SHP77 treated with DMSO at 0.1 percent for 48 hours (cell line): ENCODE measurements around the gene TAF12.
A peak's percentile ranks its signal among the peaks of the same experiment; 100 is the strongest.
"Not testable (repeated sequence)": the region's sequence is repeated elsewhere in the genome, so short reads cannot be mapped to it uniquely, and the experiment has no call there.

Experiments used
- DNase-seq: peaks from one replicate; lab custom pipeline; 2025; lab: John Stamatoyannopoulos, UW

The TAF12 gene

DNA sequence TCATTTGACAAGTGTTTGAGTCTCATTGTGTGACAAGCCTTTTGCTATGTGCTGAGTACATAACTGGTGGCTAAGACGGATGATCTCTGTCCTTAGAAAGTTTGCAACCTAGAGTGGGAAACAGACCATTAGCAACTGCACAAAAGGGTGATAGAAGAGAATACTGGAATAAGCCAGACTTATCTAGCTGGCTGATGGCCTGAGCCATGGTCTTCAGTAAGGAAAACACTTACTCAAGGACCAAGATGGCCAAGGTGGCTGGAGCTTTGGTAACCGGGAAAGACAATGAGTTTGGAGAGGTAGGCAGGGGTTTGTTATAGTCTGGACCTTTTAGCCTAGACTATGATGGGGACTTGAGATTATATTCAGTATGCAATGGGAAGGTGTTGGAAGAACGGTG lies 1.6 kb upstream of the TAF12 start:
- no peak for DNase-seq

DNA sequence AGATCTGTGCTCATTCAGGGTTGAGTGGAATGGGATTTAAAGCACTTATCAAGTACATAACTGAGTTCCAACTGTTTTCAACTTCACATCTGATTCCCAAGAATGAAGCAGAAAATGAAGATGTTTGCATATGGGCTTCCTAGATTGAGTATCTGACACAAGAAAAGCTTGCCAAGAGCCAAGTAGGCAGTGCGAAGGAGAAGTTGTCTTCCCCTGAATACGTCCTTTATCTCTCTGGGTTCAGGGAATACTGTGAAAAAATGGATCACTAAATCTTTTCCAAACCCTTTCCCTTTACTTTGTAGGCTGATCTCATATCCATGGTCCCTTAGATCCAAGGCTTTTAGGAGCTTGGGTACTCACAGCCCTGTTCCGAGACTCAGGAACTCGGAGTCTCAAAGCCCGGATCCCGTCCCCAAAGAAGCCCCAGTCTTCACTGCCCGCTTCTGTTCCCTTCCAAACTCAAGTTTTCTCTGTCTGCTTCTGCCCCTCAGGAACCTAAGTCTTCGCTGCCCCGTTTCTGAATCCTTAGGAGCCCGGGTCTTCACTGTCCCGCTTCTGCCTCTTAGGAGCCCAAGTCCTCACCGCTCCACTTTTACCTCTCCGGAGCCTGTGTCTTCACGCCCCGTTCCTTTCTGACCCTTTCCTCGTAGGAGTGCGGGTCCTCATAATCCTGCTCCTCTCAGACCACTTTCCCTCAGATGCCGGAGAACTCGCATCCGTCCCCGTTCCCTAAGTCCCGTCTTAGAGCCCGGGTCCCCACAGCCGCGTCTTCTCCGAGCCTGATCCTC lies 616 bp downstream of the TAF12 start:
- DNase-seq: no peak

DNA sequence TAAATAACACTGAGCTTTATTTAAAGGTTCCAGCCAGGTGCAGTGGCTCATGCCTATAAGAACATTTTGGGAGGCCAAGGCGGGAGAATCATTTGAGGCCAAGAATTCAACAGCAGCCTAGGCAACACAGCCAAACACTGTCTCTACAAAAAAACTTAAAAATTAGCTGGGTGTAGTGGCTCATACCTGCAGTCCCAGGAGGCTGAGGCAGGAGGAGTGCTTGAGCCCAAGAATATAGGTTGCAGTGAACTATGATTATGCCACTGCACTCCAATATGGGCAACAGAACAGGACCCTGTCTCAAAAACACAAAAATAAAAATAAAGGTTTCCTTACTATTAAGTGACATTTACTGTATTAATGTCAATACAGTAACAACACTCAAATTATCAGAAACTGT lies 2.1 kb downstream of the TAF12 start:
- DNase-seq: no peak

DNA sequence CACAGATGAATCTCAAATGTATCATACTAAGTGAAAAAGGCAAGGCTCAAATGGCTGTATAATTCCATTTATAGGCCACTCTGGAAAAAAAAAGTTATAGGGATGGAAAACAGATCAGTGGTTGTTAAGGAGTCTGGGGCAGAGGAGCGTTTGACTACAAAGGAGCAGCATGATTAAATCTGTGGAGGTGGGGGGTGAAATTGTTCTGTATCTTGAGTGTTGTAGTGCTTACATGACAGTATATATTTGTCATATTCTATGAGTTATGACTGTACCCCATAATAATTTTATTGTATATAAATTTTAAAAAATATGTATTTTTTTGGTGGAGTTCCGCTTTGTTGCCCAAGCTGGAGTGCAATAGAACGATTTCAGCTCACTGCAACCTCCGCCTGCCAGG lies 10.3 kb downstream of the TAF12 start:
- DNase-seq: no peak

DNA sequence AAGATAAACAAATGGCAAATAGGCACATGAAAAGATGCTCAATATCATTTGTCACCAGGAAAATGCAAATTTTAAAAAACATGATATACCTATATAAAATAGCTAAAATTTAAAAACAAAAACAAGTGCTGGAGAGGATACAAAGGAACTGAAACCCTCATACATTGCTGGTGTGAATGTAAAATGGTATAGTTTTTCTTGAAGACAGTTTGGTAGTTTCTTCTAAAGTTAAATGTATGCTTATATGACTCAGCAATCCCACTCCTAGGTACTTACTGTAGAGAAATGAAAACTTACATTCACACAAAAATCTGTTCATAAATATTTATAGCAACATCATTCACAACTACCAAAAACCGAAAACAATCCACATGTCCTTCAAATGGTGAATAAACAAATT lies 11.2 kb downstream of the TAF12 start:
- DNase-seq: no peak

DNA sequence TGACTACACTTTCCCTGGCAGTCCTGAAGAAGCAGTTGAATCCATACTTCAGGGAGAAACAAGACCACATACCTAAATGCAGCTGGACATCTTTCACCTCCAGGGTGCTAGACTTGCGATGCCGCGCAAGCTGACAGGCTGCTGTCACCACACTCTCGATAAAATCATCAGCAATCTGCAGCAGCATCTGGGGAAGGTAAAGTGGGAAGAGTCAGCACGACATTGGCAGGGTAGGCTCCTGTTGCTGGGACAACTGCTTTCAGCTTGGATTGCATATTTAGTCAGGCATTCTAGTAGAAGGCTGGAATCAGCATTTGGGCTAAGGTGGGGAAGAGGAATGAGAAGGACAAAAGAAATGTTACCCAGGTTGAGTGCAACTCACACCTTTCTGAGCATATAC lies 29.7 kb downstream of the TAF12 start:
- DNase-seq: no peak

GRCh38 chr1:28606771-28607170 lies 36.1 kb downstream of the TAF12 start:
- no peak for DNase-seq

DNA sequence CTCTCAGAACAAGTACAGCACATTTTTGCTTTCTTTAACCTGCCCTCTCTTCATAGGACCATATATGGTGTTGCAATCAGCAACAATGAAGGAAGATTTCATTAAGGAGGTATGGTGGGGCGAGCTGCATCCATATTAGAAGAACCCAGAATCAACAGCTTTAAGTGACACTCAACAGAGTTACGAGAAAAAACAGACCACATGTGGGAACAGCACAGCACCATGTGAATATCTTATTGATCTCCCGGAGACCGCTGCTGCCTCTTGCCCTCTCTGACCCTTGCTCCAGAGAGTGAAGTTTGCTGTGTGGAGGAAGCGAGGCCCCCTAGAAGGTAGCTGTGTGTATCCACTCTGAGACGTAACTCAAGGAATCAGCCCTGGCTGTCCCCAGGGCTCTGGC lies 37.9 kb downstream of the TAF12 start:
- no peak for DNase-seq

GRCh38 chr1:28604411-28604810 lies 38.5 kb downstream of the TAF12 start:
- no peak for DNase-seq

DNA sequence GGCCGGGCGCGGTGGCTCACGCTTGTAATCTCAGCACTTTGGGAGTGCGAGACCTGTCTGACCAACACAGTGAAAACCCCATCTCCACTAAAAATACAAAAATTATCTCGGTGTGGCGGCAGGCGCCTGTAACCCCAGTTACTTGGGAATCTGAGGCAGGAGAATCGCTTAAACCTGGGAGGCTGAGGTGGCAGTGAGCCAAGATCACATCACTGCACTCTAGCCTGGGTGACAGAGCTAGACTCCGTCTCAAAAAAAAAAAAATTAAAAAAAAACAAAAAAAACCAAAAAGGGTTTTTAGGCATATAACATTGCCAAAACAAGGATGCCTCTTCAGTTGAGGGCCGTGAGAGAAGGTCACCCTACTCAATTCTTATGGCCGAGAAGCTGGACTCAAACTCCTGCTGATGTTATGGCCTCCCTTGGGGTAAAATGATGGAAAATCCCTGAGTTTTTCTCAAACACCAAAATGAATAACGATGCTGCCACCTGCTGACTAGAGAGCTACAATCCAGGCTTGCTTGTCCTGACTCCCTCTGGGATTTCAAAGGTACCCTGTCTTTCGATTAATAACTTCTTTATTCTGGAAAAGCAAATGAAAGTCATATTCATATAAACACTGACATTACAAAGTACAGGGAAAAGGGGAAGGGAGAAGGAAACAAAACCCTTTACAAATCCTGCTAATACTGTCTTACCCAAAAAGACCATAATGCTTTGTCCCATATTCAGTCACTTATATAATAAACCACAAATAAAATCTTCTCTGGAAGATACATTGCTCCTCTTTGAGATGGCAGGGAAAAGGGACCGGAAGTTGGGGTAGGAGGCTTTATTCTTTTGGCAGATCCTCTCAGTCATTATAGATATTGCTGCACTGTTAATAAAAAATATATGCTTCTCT lies 40.1 kb downstream of the TAF12 start:
- DNase-seq: peak; percentile 39

DNA sequence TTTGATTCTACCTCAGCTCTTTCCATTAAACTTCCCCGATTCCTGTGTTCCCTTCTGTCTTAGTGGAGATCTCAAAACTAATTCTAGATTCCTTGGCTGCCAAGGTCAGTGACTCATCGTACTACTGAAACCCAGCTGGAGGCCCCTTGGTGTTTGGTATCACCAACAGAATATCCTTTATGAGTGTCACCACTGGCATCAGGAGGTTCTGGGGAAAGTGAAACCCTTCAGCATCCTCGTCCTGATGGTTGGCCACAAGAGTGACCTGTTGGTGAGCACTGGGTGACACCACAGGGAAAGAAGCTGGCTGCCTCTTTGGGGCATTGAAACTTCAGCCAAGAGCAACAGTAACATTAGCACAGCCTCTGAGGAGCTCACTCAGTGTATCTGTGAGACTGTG lies 41.2 kb downstream of the TAF12 start:
- no peak for DNase-seq

GRCh38 chr1:28596276-28596675 lies 46.6 kb downstream of the TAF12 start:
- DNase-seq: not testable (repeated sequence)

DNA sequence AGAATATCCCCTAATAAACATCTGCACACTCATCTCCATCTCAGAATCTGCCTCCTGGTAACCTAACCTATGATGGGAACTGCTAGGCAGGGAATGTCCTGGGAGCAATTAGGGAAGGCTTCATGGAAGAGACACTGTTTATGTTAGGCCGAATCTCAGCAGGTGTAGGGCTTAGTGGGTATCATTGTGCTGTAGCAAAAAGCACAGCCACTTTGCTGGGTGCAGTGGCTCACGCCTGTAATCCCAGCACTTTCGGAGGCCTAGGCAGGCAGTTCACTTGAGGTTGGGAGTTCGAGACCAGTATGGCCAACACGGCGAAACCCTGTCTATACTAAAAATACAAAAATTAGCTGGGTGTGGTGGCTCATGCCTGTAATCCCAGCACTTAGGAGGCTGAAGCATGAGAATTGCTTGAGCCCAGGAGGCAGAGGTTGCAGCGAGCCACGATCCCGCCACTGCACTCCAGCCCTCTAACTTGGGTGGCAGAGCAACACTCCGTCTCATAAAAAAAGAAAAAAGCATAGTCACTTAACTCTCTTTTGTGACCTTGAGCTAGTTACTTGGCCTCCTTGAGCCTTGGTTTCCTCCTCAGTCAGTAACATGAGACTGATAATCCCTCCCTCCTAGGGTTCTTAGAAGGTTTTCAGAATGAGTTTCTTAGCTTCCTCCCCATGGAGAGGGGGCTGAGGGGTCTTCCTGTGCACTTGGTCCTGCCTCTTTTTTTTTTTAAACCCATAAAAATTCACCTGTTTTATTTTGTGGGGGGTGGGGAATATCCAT lies 47.3 kb downstream of the TAF12 start:
- DNase-seq: no peak

- not testable (repeated sequence) for DNase-seq
These were observed 48.0 kb downstream of the TAF12 start for GRCh38 chr1:28594686-28595411.

- DNase-seq: not testable (repeated sequence)
These were observed 48.9 kb downstream of the TAF12 start for GRCh38 chr1:28593988-28594356.

GRCh38 chr1:28592321-28593071 lies 50.4 kb downstream of the TAF12 start:
- no peak for DNase-seq

GRCh38 chr1:28591708-28592320 lies 51.1 kb downstream of the TAF12 start, which contains the start of gene RAB42:
TSS of gene RAB42 (plus strand) at chr1:28592265. CDS start at chr1:28592512, 247 bp downstream.
- no peak for DNase-seq

DNA sequence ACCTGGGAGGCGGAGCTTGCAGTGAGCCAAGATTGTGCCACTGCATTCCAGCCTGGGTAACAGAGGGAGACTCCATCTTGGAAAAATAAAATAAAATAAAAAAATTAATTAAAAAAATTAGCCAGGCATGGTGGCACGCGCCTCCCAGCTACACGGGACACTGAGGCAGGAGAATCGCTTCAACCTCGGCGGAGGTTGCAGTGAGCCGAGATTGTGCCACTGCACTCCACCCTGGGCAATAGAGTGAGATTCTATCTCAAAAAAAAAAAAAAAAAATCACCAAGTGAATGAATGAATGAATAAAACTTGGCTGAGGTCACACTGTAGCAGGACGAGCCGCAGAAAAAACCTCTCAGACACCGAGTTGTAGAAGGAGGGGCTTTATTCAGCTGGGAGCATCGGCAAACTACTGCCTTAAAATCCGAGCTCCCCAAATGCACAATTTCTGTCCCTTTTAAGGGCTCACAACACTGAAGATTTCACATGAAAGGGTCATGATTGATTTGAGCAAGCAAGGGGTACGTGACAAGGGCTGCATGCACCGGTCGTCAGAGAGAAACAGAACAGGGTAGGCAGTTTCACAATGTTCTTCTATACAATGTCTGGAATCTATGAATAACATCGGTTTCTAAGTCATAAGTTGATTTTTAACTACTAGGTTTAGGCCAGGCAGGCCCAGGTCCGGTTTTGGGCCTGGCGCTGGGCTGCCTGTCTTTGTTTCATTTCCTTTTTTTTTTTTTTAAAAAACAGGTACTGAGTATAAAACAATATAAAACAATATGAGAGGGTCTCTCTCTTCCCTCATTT lies 56.1 kb downstream of the TAF12 start:
- not testable (repeated sequence) for DNase-seq

DNA sequence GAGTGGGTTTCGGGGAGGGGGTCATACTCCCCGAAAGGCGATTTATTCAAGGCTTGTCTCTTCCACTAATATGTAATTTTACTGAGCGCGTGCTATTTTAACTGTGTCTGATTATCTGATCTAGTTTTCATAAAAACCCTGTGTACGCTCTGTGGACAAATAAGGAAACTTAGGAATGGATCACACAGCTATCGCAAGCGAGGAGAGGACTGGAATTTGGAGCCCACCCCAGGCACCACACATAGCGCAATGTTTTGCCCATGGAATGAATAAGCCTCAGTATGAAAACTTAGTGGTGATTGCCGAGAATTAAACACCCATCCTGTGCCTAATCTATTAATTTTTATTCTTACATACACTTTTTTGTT lies 60.6 kb downstream of the TAF12 start:
- no peak for DNase-seq
